Spleen (tissue), 11 donors: ENCODE results near the gene IBA57. TPM values are rescaled to one million over a fixed set of nuclear protein-coding genes. Genes with fewer than 3 reads are reported as not detected.

Source experiments
- DNase-seq: peaks from one replicate; pipeline ENCODE4 v3.0.0-alpha.2; 2020
- H3K27ac ChIP-seq, 8 donors: fragments of 200-600 bp; sonication (generic) in 7 of 8; 1 replicate in 4 of 8; 2 replicates in 4 of 8; pipeline versions ENCODE4 v1.5.0 to v1.8.0; 2016 to 2021; ENCODE audit warnings: inconsistent platforms in 4 of 8, mild to moderate bottlenecking in 4 of 8, moderate library complexity in 1 of 8
- H3K27me3 ChIP-seq, 7 donors: fragments of 200-600 bp; sonication (generic) in 6 of 7; replicated peaks in 1 of 7; 1 replicate in 4 of 7; 2 replicates in 3 of 7; pipeline versions ENCODE4 v1.5.0 to v1.8.0; 2016 to 2021; ENCODE audit warnings: inconsistent platforms in 3 of 7, mild to moderate bottlenecking in 1 of 7
- H3K36me3 ChIP-seq, 6 donors: fragments of 200-600 bp; sonication (generic) in 5 of 6; 1 replicate in 4 of 6; 2 replicates in 2 of 6; pipeline versions ENCODE4 v1.5.0 to v1.8.0; 2016 to 2021; ENCODE audit warnings: inconsistent platforms in 2 of 6
- H3K4me1 ChIP-seq, 6 donors: fragments of 200-600 bp; sonication (generic) in 5 of 6; 1 replicate in 3 of 6; 2 replicates in 3 of 6; pipeline versions ENCODE4 v1.5.0 to v1.8.0; 2016 to 2021; ENCODE audit warnings: inconsistent platforms in 3 of 6
- H3K4me3 ChIP-seq, 8 donors: fragments of 200-600 bp; sonication (generic) in 7 of 8; 1 replicate in 4 of 8; 2 replicates in 4 of 8; pipeline versions ENCODE4 v1.5.0 to v1.8.0; 2016 to 2021; ENCODE audit warnings: inconsistent platforms in 4 of 8, mild to moderate bottlenecking in 4 of 8, moderate library complexity in 2 of 8
- H3K9me3 ChIP-seq, 8 donors: fragments of 200-600 bp; sonication (generic) in 7 of 8; 1 replicate in 4 of 8; 2 replicates in 4 of 8; pipeline versions ENCODE4 v1.5.0 to v1.8.0; 2016 to 2021; ENCODE audit warnings: inconsistent platforms in 4 of 8
- POLR2A ChIP-seq, 3 donors: fragments of 450-650 bp; IDR thresholded peaks; one replicate each; pipeline ENCODE4 v1.5.1; 2017; ENCODE audit warnings: antibody characterized with exemption in 3 of 3, mild to moderate bottlenecking in 1 of 3
- POLR2AphosphoS5 ChIP-seq, 3 donors: sonication (generic); formaldehyde crosslinking; IDR thresholded peaks; one replicate each; pipeline ENCODE4 v1.5.1; 2017; ENCODE audit warnings: antibody characterized with exemption in 3 of 3
- WGBS, 5 donors: extraction: QIAGEN DNeasy Blood & Tissue Kit in 3 of 5; methylation state at CpG; one replicate each; pipeline versions ENCODE4 v1.1.5 to v1.1.7; 2013 to 2018; 5-methylcytosine and 5-hydroxymethylcytosine counted together
- intact Hi-C: fragments of 100-400 bp; cut with DNase I; formaldehyde crosslinking; loops from one replicate; pipeline ENCODE4 v1.15.0; 2023; ENCODE audit warnings: low total_unique reads
- polyA plus RNA-seq, 3 donors: library from polyadenylated mRNA; stranded (reverse); fragments of 200-250 nt; gene quantifications; one replicate each; pipeline ENCODE4 v1.2.1, GENCODE V29; 2013
- total RNA-seq, 7 donors: library from RNA; depleted of rRNA in 3 of 7; stranded (reverse); fragments of >200 nt in 3 of 7; fragmentation: NEBNext Ultra II Directional in 4 of 7; extraction: Animal tissue kit (Norgen Biotek cat#: 25700) in 4 of 7; gene quantifications; one replicate each; pipeline versions ENCODE4 v1.1.0 to v1.2.1, GENCODE V29; 2016 to 2021
- TF ChIP-seq, protein P1 (sequence below), 11 experiments: fragments of 200-600 bp in 7 of 11; fragments of 450-650 bp in 4 of 11; sonication (generic) in 4 of 11; IDR thresholded peaks in 8 of 11; conservative IDR thresholded peaks in 3 of 11; 1 replicate in 7 of 11; 2 replicates in 4 of 11; pipeline versions ENCODE4 v1.4.0 to v1.8.0; 2016 to 2021; ENCODE audit warnings: antibody characterized with exemption in 11 of 11, inconsistent platforms in 4 of 11, mild to moderate bottlenecking in 1 of 11
- donor health status: healthy with polysubstance abuse.
- donor health status: DM: no; HTN: no; CAD: no; lungs with moderate emphysema.
- donor health status: DM: no; HTN: no; CAD: no.
- donor health status: Bipolar disorder and iron deficiency.
- donor health status: healthy.
- donor health status: DM: no; HTN: no; CAD: no.
- donor health status: DM: yes; HTN: yes; CAD: no.

IBA57 gene
- total and polyA plus RNA-seq, 10 donors: 0.59 to 14.7 (median 9.3) TPM

DNA sequence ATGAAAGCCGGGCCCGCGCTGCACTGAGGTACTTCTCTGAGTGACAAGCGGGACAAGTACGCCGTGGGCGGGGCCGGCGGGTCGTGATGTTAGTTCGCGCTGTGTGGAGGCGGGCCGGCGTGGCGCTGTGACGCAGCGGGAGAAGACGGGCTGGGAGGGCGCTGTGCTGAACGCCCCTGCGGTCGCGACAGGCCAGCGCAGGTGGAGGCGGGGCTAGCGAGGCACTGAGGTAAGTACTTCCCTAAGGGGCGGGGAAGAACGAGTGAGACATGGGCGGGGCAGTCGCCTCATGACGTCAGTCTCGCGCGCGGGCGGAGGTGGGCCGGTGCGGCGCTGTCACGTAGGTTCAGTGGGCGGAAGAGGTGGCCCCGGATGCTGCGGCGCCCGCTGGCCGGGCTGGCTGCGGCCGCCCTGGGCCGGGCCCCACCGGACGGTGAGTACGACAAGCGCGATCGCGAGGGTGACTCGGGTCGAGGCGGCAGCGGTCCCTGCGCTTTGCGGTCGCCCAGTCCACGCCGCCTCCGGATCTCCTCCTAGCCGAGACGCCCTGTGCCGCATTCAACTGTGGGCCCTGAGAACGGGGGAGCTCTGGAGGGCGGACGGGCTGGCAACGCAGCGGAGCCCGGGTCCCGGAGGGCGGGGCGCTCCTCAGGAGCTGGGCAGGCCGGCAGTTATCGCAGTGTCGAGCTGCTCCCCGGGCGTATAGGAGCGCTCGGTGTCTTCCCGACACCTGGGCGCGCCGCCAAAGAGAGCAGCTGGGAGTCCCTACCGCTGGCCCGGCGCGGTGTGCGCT lies 25.5 kb upstream of the IBA57 start, which contains the start of gene GUK1:
Gene GUK1, plus strand, starts transcription at position 349 of the 793 bp plus-strand sequence. Its CDS starts 24 bp downstream, at position 373.
- Histone ChIP-seq H3K36me3 (peaks cover 0 to 31% (median 2%) of the 10 kb centered on the region in 6 donors), H3K27me3 (no peaks in the 10 kb centered on the region), H3K4me3 (peak within 1 kb of the TSS; percentile 64 to 90 (median 80)), H3K27ac (peak within 1 kb of the TSS; percentile 94 to 99 (median 98)), H3K9me3 (no peaks in the 10 kb centered on the region), H3K4me1 (peaks cover 28 to 81% (median 56%) of the 10 kb centered on the region in 6 donors)
- peak; percentile 100 for DNase-seq
- 0 to 1% (median 0%) methylated on average over 40 to 95 of the region's 95 CpGs for WGBS, 5 donors
- TF ChIP-seq POLR2AphosphoS5 (IDR thresholded peaks at IDR 0.05) (peak; percentile 97 to 99 (median 98)), POLR2A (IDR thresholded peaks at IDR 0.05) (peak; percentile 82 to 95 (median 91))
- TF ChIP-seq, protein P1, sequence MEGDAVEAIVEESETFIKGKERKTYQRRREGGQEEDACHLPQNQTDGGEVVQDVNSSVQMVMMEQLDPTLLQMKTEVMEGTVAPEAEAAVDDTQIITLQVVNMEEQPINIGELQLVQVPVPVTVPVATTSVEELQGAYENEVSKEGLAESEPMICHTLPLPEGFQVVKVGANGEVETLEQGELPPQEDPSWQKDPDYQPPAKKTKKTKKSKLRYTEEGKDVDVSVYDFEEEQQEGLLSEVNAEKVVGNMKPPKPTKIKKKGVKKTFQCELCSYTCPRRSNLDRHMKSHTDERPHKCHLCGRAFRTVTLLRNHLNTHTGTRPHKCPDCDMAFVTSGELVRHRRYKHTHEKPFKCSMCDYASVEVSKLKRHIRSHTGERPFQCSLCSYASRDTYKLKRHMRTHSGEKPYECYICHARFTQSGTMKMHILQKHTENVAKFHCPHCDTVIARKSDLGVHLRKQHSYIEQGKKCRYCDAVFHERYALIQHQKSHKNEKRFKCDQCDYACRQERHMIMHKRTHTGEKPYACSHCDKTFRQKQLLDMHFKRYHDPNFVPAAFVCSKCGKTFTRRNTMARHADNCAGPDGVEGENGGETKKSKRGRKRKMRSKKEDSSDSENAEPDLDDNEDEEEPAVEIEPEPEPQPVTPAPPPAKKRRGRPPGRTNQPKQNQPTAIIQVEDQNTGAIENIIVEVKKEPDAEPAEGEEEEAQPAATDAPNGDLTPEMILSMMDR (IDR thresholded peaks at IDR 0.05 in 8 of 11, conservative IDR thresholded peaks at IDR 0.05 in 3 of 11): peak; percentile 39 to 83 (median 60)
- intact Hi-C loops: no loop called here

DNA sequence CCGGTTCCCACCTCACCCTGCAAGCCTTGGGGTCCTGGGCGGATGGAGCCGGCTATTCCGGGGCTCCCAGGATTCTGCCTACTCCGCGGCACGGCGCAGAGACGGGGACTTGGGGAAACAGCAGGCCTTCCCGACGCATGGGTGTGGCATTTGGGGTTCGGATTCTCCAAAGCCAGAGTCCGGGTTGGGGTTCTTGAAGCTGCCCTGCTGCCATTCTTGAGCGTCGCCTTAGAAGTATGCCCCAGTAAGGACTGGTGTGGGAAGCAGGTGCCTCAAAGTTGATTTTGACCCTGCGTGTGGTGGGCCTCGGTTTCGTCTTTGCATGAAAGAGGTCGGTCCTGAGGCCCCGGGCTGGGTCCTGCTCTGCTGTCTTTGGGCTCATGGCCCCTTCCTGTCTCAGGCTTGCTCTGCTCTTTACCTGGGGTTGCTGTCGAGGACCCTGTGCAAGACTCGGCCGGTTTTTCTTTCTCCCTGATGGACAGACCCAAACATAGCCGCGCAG lies 24.8 kb upstream of the IBA57 start:
- TF ChIP-seq POLR2A (IDR thresholded peaks at IDR 0.05): no peak
- TF ChIP-seq, protein P1 (IDR thresholded peaks at IDR 0.05 in 8 of 11, conservative IDR thresholded peaks at IDR 0.05 in 3 of 11): no peak
- no peak for TF ChIP-seq POLR2AphosphoS5 (IDR thresholded peaks at IDR 0.05)
- Histone ChIP-seq H3K9me3 (no peaks in the 10 kb centered on the region), H3K27me3 (no peaks in the 10 kb centered on the region), H3K36me3 (peaks cover 0 to 37% (median 8%) of the 10 kb centered on the region in 6 donors), H3K4me1 (peaks cover 28 to 88% (median 59%) of the 10 kb centered on the region in 6 donors), H3K4me3 (peak overlapping the region; percentile 64 to 90 (median 80)), H3K27ac (peak overlapping the region; percentile 94 to 99 (median 98))
- intact Hi-C loops: no loop called here
- 3 to 12% (median 5%) methylated on average over 19 to 25 of the region's 25 CpGs for WGBS, 5 donors
- DNase-seq: no peak

DNA sequence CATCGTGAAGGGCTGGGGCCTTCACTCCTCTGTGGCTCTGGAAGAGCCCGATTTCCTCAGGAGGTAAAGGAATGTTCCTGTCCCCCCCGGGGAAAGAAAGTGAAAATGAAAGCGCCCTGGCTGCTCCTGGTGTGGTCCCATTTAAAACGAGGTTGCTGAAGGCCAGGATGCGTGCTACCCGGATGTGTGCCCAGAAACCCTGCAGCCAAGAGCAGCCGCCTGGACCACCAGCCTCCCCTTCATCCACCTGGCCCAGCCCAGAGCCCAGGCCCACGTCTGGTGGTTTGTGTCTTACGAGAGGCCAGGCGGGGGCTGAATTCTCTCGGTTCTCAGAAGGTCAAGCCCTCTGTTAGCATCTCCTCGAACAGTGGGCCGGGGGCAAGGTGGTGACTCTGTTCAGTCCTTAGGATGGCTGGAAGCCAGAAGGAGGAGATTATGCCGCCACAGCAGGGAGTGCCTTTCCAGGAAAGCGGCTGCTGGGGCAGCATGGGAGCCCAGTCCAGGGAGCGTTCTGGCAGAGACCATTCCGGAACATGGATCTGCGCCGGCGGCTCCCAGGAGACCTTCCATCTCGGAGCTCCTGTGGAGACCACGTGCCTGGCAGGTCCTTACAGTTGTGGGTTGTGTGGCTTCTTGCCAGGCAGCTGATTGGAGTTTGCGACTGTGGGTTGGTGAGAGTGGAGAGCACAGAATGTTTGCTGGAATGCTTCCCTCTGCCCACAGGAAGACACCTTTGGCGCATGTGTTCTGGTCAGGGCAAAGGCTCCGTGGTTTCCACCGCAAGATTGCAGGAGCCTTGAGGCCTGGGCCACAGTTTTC lies 24.2 kb upstream of the IBA57 start:
- Histone ChIP-seq H3K9me3 (no peaks in the 10 kb centered on the region), H3K27ac (peak overlapping the region; percentile 94 to 99 (median 98)), H3K4me1 (peaks cover 28 to 88% (median 62%) of the 10 kb centered on the region in 6 donors), H3K4me3 (peak overlapping the region; percentile 64 to 90 (median 80)), H3K27me3 (no peaks in the 10 kb centered on the region), H3K36me3 (peaks cover 0 to 44% (median 13%) of the 10 kb centered on the region in 6 donors)
- TF ChIP-seq POLR2AphosphoS5 (IDR thresholded peaks at IDR 0.05): peak in 2 of 3 donors; percentile 21 to 43
- TF ChIP-seq, protein P1 (IDR thresholded peaks at IDR 0.05 in 8 of 11, conservative IDR thresholded peaks at IDR 0.05 in 3 of 11): no peak
- 33 to 48% (median 43%) methylated on average over 20 to 27 of the region's 27 CpGs for WGBS, 5 donors
- intact Hi-C loops: no loop called here
- peak; percentile 88 for DNase-seq
